HG02973 (cell line): ENCODE results near the gene PRG3.
A peak's percentile ranks its signal among the peaks of the same experiment; 100 is the strongest.
"Not testable (repeated sequence)": the region's sequence is repeated elsewhere in the genome, so short reads cannot be mapped to it uniquely, and the experiment has no call there.

Experiments used
- ATAC-seq: cut with Tn5 transposase; IDR thresholded peaks from one replicate; pipeline ENCODE4 v1.9.1; 2021; ENCODE audit warnings: moderate library complexity; ENCODE audit not compliant: unreplicated experiment

PRG3 gene

GRCh38 chr11:57361926-57362325, 19.0 kb downstream of the PRG3 start:
- ATAC-seq: no peak

GRCh38 chr11:57361420-57361819, 19.5 kb downstream of the PRG3 start:
- ATAC-seq: not testable (repeated sequence)

- ATAC-seq: no peak
Observed at GRCh38 chr11:57360991-57361390, 20.0 kb downstream of the PRG3 start.

GRCh38 chr11:57359896-57360690, 20.9 kb downstream of the PRG3 start:
- ATAC-seq: no peak

- no peak for ATAC-seq
Observed at GRCh38 chr11:57359396-57359795, 21.6 kb downstream of the PRG3 start.

DNA sequence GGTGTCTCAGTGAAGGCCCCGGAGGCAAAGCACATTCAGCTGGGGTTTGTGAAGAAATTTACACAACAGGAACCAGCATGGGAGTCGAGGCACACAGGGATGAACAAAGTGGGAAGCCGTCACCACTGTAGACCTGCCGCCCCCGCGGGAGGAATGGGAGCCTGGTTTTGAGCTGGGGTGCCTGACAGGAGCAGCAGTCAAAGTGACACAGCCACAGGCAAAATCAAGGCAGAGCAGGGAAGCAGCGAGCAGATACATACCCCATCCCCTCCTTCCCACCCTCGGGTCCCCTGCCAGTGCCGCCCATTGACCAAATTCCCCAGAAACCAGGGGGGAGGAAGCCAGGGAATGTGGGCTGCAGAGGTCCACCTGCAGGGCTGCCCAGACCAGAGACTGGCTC, 22.0 kb downstream of the PRG3 start:
- no peak for ATAC-seq

DNA sequence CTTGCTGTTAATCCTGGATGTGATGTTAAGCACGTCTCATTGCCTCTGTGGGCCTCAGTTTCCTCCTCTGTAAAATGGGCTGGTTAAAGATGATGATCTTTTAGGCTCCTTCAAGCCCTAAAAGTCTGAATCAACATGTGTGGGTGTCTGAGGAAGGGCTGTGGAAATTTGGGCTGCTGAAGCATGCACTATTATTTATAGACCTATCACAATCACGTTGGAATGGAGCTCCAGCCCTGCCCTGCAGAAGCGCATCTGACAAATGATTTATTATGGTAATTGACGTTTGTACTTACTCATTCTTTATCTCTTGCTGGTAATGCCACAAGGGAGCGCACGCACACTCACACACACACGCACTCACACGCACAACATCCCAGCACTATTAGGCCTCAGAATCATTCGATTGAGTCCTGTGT, 22.4 kb downstream of the PRG3 start:
- ATAC-seq: no peak

GRCh38 chr11:57357856-57358255, 23.1 kb downstream of the PRG3 start:
- ATAC-seq: no peak

DNA sequence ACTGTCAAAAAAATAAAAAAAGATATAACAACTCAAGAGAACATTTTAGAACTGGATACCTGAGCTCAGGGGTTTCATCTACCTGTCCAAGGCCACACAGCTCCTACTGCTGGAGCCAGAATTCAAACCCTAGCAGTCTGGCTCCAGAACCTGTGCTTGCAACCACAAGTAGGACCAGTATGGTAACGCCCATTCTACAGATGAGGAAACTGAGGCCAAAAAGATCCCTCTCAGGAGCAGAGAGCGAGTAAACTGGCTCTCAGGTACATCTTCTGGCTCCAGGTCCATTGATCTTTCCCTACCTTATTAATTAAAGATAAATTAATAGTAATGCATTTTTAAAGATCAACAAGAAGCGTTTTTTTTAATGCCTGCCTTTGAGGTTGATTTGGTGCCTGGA, 23.6 kb downstream of the PRG3 start:
- no peak for ATAC-seq

DNA sequence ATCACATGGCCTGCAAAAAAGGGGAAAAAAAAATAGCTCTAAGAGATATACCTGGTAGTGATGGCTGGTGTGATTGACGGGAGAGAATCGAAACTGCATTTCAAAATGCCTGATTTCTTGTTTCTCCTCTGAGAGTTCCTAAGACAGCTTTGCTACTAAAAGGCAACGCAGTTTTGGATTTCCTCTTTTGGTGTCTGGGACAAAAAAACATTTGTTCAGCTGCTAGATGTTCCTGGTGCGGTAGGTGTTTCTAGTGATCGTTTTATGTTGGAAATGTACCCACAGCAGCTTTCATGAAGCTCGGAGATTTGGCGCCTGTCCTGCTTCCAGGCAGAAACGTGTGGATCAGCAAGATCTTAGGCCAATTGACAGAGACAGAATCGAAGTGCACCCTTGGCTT, 24.7 kb downstream of the PRG3 start:
- ATAC-seq: no peak

DNA sequence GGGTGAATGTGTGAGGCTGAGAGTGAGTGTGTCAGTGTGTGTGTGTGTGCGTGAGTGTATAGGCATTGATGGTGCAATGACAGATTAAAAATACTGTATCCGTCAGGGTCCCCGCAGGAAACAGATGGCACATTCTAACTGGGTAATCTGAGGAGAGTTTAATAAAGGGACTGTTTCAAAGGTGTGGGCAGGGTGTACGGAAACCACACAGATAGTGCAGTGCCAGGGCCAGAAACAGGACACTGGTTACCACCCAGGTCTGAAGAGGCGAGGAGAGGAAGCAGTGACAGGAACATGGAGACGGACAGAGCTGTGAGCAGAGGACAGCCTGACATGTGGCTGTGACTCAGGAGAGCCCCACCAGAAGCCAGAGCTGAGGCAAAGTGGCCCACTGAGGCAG, 26.3 kb downstream of the PRG3 start:
- ATAC-seq: no peak

GRCh38 chr11:57353852-57354251, 27.1 kb downstream of the PRG3 start:
- ATAC-seq: no peak

GRCh38 chr11:57353446-57353845, 27.5 kb downstream of the PRG3 start:
- ATAC-seq: no peak

DNA sequence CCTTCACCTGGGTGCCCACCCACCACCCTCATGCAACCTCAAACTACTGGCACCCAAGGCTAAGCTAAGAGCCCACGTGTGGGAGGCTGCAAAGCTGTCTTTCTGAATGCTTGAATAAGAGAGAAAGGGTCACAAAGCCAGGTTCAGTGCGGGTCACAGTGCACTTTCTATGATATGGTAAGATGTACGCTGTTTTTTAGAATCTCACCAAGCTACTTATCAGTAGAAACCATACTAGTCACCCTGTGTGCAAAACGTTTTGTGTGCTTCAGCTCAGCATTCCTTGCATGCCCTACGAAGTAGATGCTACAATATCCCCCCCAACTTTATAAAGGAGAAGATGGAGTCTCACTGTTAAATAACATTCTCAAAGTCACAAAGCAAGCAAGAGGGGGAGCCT, 27.9 kb downstream of the PRG3 start:
- no peak for ATAC-seq

DNA sequence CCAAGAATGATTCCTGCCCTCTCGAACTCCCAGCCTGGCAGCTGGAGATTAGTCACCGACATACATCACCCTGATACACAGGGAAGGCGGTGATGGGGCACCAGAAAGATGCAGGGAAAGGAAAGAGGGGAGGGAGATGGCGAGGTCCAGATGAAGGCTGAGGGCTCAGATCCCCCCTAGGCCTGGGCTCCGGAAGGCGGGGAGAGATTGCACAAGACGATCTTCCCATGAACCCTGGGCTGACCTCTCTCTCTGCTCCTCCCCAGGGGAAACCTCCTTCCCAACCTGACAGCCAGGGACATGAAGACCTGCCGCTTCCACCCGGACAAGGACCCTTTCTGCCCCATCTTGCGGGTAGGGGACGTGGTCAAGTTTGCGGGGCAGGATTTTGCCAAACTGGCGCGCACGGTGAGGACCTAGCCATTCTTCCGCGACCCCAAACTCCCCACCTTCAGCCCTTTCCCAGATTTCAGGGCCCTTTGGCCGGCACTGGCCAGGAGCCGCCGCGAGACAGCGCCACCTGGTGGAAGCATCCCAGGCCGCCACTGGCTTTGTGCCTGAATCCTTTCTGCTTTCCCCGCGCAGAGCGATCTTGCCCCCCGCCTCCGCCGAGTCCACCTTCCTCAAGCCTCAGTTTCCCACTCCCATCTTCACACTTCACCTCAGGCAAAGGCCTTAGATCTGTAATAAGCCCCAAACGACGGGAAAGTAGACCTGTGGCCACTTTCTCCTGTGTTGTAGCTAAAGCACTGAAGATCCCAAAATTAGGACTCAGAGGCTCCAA, 31.3 kb downstream of the PRG3 start:
- ATAC-seq: no peak

GRCh38 chr11:57348636-57349313, 32.2 kb downstream of the PRG3 start:
- no peak for ATAC-seq

DNA sequence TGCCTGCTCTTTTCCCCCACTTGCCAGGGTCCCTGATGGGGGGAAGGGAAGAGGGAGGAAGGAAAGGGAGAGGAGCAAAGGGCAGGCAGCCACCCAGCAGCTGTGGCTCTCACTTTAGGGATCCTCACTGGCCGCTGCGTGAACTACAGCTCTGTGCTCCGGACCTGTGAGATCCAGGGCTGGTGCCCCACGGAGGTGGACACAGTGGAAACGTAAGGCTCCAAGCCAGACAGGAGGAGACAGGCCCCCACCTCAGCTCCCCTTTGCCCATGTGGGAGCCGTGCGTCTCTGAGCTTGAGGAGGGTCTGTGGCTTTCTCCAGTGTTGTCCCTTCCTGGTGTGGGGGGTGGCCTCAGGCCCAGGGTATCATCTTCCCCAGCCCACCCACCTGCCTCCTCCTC, 32.9 kb downstream of the PRG3 start:
- ATAC-seq: no peak

DNA sequence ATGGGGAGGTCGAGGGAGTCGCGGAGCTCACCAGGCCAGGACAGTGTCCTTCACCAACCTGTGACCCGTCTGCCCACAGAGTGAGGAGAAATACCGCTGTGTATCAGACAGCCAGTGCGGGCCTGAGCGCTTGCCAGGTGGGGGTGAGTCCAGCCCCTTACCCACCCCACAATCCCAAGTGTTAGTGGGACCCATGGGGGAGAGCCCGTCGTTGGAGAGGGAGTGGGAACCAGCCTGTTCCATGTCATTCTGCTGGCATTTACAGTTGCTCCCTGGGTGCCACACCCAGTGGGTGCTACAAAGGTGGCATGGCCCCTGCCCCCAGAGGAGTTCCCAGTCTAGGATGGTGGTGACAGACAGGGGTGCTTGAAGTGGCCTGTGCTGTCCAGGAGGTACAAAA, 33.6 kb downstream of the PRG3 start:
- no peak for ATAC-seq

- peak; percentile 64 for ATAC-seq
Observed at GRCh38 chr11:57345555-57346211, 35.3 kb downstream of the PRG3 start.

GRCh38 chr11:57344826-57345225, 36.1 kb downstream of the PRG3 start:
- ATAC-seq: no peak

DNA sequence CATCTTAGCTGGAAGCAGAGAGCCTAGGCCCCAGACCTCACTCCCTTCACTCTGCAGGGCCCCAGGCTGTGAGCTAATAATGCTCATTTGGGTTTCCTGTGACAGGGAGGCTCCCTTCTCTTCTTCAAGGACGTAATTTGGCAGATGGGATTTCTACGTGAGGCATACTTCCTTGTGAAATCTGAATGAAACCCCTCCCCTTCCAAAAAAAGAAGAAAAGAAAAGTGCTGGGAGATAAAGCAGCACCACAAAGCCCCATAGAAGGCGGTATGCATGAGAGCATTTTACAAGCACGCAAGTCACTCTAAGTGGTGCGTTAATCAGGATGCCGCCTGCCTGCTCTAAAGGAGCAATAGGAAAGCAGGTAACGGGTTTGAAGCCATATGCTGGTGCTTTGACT, 37.1 kb downstream of the PRG3 start:
- ATAC-seq: no peak
